ENCODE data around the gene KIF16B. TPM values are rescaled to one million over a fixed set of nuclear protein-coding genes. Genes with fewer than 3 reads are reported as not detected.
A peak's percentile ranks its signal among the peaks of the same experiment; 100 is the strongest.

KIF16B gene
- total and polyA plus RNA-seq, 2 experiments from 2014 or later: 6.5 to 11.1 TPM

- TF ChIP-seq, protein P1, sequence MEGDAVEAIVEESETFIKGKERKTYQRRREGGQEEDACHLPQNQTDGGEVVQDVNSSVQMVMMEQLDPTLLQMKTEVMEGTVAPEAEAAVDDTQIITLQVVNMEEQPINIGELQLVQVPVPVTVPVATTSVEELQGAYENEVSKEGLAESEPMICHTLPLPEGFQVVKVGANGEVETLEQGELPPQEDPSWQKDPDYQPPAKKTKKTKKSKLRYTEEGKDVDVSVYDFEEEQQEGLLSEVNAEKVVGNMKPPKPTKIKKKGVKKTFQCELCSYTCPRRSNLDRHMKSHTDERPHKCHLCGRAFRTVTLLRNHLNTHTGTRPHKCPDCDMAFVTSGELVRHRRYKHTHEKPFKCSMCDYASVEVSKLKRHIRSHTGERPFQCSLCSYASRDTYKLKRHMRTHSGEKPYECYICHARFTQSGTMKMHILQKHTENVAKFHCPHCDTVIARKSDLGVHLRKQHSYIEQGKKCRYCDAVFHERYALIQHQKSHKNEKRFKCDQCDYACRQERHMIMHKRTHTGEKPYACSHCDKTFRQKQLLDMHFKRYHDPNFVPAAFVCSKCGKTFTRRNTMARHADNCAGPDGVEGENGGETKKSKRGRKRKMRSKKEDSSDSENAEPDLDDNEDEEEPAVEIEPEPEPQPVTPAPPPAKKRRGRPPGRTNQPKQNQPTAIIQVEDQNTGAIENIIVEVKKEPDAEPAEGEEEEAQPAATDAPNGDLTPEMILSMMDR (conservative IDR thresholded peaks at IDR 0.05; ENCODE audit: low read depth in 2 of 2): no peak
- no peak for TF ChIP-seq JUNB (IDR thresholded peaks at IDR 0.05; ENCODE audit: unreplicated experiment)
- TF ChIP-seq, protein P2, sequence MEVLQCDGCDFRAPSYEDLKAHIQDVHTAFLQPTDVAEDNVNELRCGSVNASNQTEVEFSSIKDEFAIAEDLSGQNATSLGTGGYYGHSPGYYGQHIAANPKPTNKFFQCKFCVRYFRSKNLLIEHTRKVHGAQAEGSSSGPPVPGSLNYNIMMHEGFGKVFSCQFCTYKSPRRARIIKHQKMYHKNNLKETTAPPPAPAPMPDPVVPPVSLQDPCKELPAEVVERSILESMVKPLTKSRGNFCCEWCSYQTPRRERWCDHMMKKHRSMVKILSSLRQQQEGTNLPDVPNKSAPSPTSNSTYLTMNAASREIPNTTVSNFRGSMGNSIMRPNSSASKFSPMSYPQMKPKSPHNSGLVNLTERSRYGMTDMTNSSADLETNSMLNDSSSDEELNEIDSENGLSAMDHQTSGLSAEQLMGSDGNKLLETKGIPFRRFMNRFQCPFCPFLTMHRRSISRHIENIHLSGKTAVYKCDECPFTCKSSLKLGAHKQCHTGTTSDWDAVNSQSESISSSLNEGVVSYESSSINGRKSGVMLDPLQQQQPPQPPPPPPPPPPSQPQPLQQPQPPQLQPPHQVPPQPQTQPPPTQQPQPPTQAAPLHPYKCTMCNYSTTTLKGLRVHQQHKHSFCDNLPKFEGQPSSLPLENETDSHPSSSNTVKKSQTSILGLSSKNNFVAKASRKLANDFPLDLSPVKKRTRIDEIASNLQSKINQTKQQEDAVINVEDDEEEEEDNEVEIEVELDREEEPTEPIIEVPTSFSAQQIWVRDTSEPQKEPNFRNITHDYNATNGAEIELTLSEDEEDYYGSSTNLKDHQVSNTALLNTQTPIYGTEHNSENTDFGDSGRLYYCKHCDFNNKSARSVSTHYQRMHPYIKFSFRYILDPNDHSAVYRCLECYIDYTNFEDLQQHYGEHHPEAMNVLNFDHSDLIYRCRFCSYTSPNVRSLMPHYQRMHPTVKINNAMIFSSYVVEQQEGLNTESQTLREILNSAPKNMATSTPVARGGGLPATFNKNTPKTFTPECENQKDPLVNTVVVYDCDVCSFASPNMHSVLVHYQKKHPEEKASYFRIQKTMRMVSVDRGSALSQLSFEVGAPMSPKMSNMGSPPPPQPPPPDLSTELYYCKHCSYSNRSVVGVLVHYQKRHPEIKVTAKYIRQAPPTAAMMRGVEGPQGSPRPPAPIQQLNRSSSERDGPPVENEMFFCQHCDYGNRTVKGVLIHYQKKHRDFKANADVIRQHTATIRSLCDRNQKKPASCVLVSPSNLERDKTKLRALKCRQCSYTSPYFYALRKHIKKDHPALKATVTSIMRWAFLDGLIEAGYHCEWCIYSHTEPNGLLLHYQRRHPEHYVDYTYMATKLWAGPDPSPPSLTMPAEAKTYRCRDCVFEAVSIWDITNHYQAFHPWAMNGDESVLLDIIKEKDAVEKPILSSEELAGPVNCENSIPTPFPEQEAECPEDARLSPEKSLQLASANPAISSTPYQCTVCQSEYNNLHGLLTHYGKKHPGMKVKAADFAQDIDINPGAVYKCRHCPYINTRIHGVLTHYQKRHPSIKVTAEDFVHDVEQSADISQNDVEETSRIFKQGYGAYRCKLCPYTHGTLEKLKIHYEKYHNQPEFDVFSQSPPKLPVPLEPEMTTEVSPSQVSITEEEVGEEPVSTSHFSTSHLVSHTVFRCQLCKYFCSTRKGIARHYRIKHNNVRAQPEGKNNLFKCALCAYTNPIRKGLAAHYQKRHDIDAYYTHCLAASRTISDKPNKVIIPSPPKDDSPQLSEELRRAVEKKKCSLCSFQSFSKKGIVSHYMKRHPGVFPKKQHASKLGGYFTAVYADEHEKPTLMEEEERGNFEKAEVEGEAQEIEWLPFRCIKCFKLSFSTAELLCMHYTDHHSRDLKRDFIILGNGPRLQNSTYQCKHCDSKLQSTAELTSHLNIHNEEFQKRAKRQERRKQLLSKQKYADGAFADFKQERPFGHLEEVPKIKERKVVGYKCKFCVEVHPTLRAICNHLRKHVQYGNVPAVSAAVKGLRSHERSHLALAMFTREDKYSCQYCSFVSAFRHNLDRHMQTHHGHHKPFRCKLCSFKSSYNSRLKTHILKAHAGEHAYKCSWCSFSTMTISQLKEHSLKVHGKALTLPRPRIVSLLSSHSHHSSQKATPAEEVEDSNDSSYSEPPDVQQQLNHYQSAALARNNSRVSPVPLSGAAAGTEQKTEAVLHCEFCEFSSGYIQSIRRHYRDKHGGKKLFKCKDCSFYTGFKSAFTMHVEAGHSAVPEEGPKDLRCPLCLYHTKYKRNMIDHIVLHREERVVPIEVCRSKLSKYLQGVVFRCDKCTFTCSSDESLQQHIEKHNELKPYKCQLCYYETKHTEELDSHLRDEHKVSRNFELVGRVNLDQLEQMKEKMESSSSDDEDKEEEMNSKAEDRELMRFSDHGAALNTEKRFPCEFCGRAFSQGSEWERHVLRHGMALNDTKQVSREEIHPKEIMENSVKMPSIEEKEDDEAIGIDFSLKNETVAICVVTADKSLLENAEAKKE (CRISPR knock-in tag; IDR thresholded peaks at IDR 0.05): no peak
These were observed 15.0 kb upstream of the KIF16B start (continued) for GRCh38 chr20:16588241-16588640.

DNA sequence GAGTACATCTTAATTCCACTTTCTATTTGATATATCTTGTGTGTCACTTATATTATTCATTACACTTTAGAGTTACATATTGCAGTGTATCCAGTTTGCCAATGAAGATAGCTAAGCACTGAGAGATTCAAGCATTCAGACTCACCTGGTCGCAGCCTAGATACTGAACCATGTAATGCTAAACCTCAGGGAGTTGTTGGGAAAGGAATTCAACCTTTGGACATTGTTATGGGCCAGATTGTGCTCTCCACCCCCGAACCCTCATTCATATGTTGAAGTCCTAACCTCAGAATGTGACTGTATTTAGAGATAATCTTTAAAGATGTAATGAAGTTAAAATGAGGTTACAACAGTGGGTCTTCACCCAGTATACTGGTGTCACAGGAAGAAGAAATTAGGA is 13.8 kb upstream of the KIF16B start:
- no peaks in the 10 kb centered on the region for H3F3A ChIP-seq (replicated peaks; ENCODE audit: low read depth)
- Mint-ChIP-seq H3K27me3 (ENCODE audit: insufficient read depth, low read depth, poor library complexity) (no peaks in the 10 kb centered on the region), H3K4me3 (no peak overlapping the region), H3K27ac (peak overlapping the region; percentile 24; the same call in 1 of the 2 replicates), H3K36me3 (ENCODE audit: low read depth) (no peaks in the 10 kb centered on the region), H3K9me3 (no peaks in the 10 kb centered on the region), H3K4me1 (peaks cover 10% of the 10 kb centered on the region)
- H4K20me1 ChIP-seq (replicated peaks; ENCODE audit: insufficient read depth): no peaks in the 10 kb centered on the region
- H2AFZ ChIP-seq: peak overlapping the region; percentile 6; the same call in 1 of the 2 replicates
- H3K9me2 ChIP-seq (ENCODE audit: insufficient read depth): peaks cover 8% of the 10 kb centered on the region; the same call in 1 of the 2 replicates
- no peaks in the 10 kb centered on the region for H3K27me3 ChIP-seq (ENCODE audit: insufficient read depth)
- ATAC-seq: peak; percentile 53; the same call in 2 of the 3 replicates
- H3K79me2 ChIP-seq (replicated peaks; ENCODE audit: insufficient read depth): no peaks in the 10 kb centered on the region
- no peak overlapping the region for H3K4me3 ChIP-seq
- H3K4me2 ChIP-seq: peak overlapping the region; percentile 38; the same call in 1 of the 2 replicates
- H3K4me1 ChIP-seq (ENCODE audit: insufficient read depth): no peaks in the 10 kb centered on the region
- peak overlapping the region; percentile 23; the same call in 1 of the 2 replicates for H3K27ac ChIP-seq (ENCODE audit: low read depth)
- H3K36me3 ChIP-seq (ENCODE audit: insufficient read depth): no peaks in the 10 kb centered on the region
- peak; percentile 16 for DNase-seq (ENCODE audit: low spot score)
- TF ChIP-seq, protein P3, sequence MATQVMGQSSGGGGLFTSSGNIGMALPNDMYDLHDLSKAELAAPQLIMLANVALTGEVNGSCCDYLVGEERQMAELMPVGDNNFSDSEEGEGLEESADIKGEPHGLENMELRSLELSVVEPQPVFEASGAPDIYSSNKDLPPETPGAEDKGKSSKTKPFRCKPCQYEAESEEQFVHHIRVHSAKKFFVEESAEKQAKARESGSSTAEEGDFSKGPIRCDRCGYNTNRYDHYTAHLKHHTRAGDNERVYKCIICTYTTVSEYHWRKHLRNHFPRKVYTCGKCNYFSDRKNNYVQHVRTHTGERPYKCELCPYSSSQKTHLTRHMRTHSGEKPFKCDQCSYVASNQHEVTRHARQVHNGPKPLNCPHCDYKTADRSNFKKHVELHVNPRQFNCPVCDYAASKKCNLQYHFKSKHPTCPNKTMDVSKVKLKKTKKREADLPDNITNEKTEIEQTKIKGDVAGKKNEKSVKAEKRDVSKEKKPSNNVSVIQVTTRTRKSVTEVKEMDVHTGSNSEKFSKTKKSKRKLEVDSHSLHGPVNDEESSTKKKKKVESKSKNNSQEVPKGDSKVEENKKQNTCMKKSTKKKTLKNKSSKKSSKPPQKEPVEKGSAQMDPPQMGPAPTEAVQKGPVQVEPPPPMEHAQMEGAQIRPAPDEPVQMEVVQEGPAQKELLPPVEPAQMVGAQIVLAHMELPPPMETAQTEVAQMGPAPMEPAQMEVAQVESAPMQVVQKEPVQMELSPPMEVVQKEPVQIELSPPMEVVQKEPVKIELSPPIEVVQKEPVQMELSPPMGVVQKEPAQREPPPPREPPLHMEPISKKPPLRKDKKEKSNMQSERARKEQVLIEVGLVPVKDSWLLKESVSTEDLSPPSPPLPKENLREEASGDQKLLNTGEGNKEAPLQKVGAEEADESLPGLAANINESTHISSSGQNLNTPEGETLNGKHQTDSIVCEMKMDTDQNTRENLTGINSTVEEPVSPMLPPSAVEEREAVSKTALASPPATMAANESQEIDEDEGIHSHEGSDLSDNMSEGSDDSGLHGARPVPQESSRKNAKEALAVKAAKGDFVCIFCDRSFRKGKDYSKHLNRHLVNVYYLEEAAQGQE (IDR thresholded peaks at IDR 0.05; ENCODE audit: unreplicated experiment): no peak

Measured in GM23338 (cell line).